PC-3 (cell line): ENCODE data around the gene PITPNM2. TPM values are rescaled to one million over a fixed set of nuclear protein-coding genes. Genes with fewer than 3 reads are reported as not detected.
A peak's percentile ranks its signal among the peaks of the same experiment; 100 is the strongest.

Source experiments
- ATAC-seq: fragments of 200-7000 bp; cut with Tn5 transposase; 2 replicates; pipeline ENCODE4 v1.9.1; 2020; ENCODE audit warnings: mild to moderate bottlenecking, moderate library complexity
- BruUV-seq: library from RNA; stranded (reverse); fragments of 400-500 nt; replicated peaks from 2 replicates; lab custom pipeline; 2021; lab: Mats Ljungman, UMichigan
- CTCF ChIA-PET: fragments of 300-600 bp; sonication (Branson Sonifier 250); formaldehyde crosslinking; loops from one replicate; lab custom pipeline; 2022; ENCODE audit warnings: antibody characterized with exemption; lab: Charles Lee
- POLR2A ChIA-PET: fragments of 300-600 bp; sonication (Branson Sonifier 250); formaldehyde crosslinking; loops from one replicate; lab custom pipeline; 2022; ENCODE audit warnings: antibody characterized with exemption; ENCODE audit not compliant: unreplicated experiment; lab: Charles Lee
- DNase-seq: peaks from one replicate; pipeline ENCODE4 v3.0.0-alpha.2; 2015
- H2AFZ ChIP-seq: fragments of 300-600 bp; sonication (generic); 2 replicates; pipeline ENCODE4 v1.6.0; 2016; ENCODE audit warnings: antibody characterized with exemption, low read length
- H3F3A ChIP-seq: fragments of 300-600 bp; sonication (generic); one replicate; pipeline ENCODE4 v1.6.0; 2017; ENCODE audit warnings: antibody characterized with exemption, low read length, control low read depth, mild to moderate bottlenecking; ENCODE audit not compliant: unreplicated experiment
- H3K27ac ChIP-seq: fragments of 300-600 bp; sonication (generic); 2 replicates; pipeline ENCODE4 v1.5.1; 2016; ENCODE audit warnings: mild to moderate bottlenecking, low read length
- H3K27me3 ChIP-seq: fragments of 300-600 bp; sonication (generic); 2 replicates; pipeline ENCODE4 v1.6.1; 2016; ENCODE audit warnings: low read length, mixed read lengths
- H3K36me3 ChIP-seq: fragments of 300-600 bp; sonication (generic); 2 replicates; pipeline ENCODE4 v1.6.1; 2016; ENCODE audit warnings: low read depth, mixed run types, low read length, mixed read lengths
- H3K4me1 ChIP-seq: fragments of 300-600 bp; sonication (generic); 2 replicates; pipeline ENCODE4 v1.5.1; 2016; ENCODE audit warnings: low read length; ENCODE audit not compliant: insufficient read depth
- H3K4me2 ChIP-seq: fragments of 300-600 bp; sonication (generic); 2 replicates; pipeline ENCODE4 v1.6.0; 2016; ENCODE audit warnings: low read length
- H3K4me3 ChIP-seq: fragments of 300-600 bp; sonication (generic); 2 replicates; pipeline ENCODE4 v1.5.1; 2016; ENCODE audit warnings: mild to moderate bottlenecking, low read length, mixed read lengths
- H3K79me2 ChIP-seq: fragments of 300-600 bp; sonication (generic); 2 replicates; pipeline ENCODE4 v1.6.1; 2017; ENCODE audit warnings: low read length, mixed read lengths
- H3K9ac ChIP-seq: fragments of 300-600 bp; sonication (generic); 2 replicates; pipeline ENCODE4 v1.6.0; 2016; ENCODE audit warnings: mild to moderate bottlenecking, low read length
- H3K9me2 ChIP-seq: fragments of 300-600 bp; sonication (generic); replicated peaks from 2 replicates; pipeline ENCODE4 v1.6.1; 2016; ENCODE audit warnings: mixed run types, low read length, mixed read lengths
- H3K9me3 ChIP-seq: fragments of 300-600 bp; sonication (generic); 2 replicates; pipeline ENCODE4 v1.6.1; 2016; ENCODE audit warnings: low read length, mixed read lengths
- H4K20me1 ChIP-seq: fragments of 300-600 bp; sonication (generic); 2 replicates; pipeline ENCODE4 v1.6.1; 2016; ENCODE audit warnings: low read length, mixed read lengths
- CTCF ChIP-seq: fragments of 300-600 bp; sonication (generic); conservative IDR thresholded peaks from 2 replicates; pipeline ENCODE4 v1.5.1; 2017; ENCODE audit warnings: antibody characterized with exemption, low read depth, mild to moderate bottlenecking, low read length
- EZH2 ChIP-seq: fragments of 300-600 bp; sonication (generic); IDR thresholded peaks from one replicate; pipeline ENCODE4 v1.6.1; 2017; ENCODE audit warnings: antibody characterized with exemption, mild to moderate bottlenecking, low read length; ENCODE audit not compliant: unreplicated experiment
- EZH2phosphoT487 ChIP-seq: fragments of 300-600 bp; sonication (generic); IDR thresholded peaks from 2 replicates; pipeline ENCODE4 v1.6.1; 2018; ENCODE audit warnings: mild to moderate bottlenecking, antibody characterized with exemption, low read length, borderline replicate concordance
- intact Hi-C: fragments of 100-400 bp; cut with micrococcal nuclease; formaldehyde crosslinking; loops from 2 replicates; pipeline ENCODE4 v1.9.0; 2023
- total RNA-seq: library from RNA; depleted of rRNA; stranded (reverse); fragments of >200 nt; gene quantifications from 2 replicates; pipeline ENCODE4 v1.2.3, GENCODE V29; 2014

The PITPNM2 gene
- total RNA-seq, 1 experiment from 2014 or later, result 5.6 TPM

- DNase-seq (peak; percentile 90), ATAC-seq (peak; percentile 83)
- no peak overlapping the region for H3K4me3 ChIP-seq
- no peak overlapping the region for H2AFZ ChIP-seq
- H3K4me2 ChIP-seq, result peak overlapping the region; percentile 66
- peaks cover 4% of the 10 kb centered on the region for H3F3A ChIP-seq
- H3K9ac ChIP-seq, result no peak overlapping the region
- H4K20me1 ChIP-seq, result no peaks in the 10 kb centered on the region
- TF ChIP-seq EZH2 (no peak), CTCF (no peak), EZH2phosphoT487 (no peak)
- no peaks in the 10 kb centered on the region for H3K79me2 ChIP-seq
- H3K4me1 ChIP-seq, result peaks cover 25% of the 10 kb centered on the region
- H3K27ac ChIP-seq, result peak overlapping the region; percentile 68
- H3K9me3 ChIP-seq, result no peaks in the 10 kb centered on the region
- POLR2A ChIA-PET, result no interaction called here
- no peaks in the 10 kb centered on the region for H3K27me3 ChIP-seq
- H3K36me3 ChIP-seq, result peaks cover 26% of the 10 kb centered on the region
- no TSS peak for BruUV-seq
- intact Hi-C loops, result loop anchor here (5.0 kb wide), 1 partner anchor 69 kb away; the partner anchor contains the start of genes MPHOSPH9 and MTRFR
- H3K9me2 ChIP-seq, result no peaks in the 10 kb centered on the region
- CTCF ChIA-PET, result no interaction called here
Observed at GRCh38 chr12:123163227-123163626, 12.3 kb upstream of the PITPNM2 start.

- Histone ChIP-seq H3K27me3 (no peaks in the 10 kb centered on the region), H3K9me3 (no peaks in the 10 kb centered on the region), H3K9me2 (no peaks in the 10 kb centered on the region), H3K9ac (no peak overlapping the region), H3K79me2 (no peaks in the 10 kb centered on the region), H3K36me3 (peaks cover 27% of the 10 kb centered on the region), H3F3A (peaks cover 4% of the 10 kb centered on the region), H3K4me2 (no peak overlapping the region), H3K4me1 (peaks cover 25% of the 10 kb centered on the region), H3K27ac (no peak overlapping the region), H4K20me1 (no peaks in the 10 kb centered on the region), H2AFZ (no peak overlapping the region), H3K4me3 (no peak overlapping the region)
- intact Hi-C loops, result loop anchor here (5.0 kb wide), 1 partner anchor 71 kb away; the partner anchor contains the start of genes MPHOSPH9 and MTRFR
- ChIA-PET CTCF (no interaction called here), POLR2A (interaction anchor here (0.7 kb wide), 1 partner anchor 76 kb away, joined by 4 read pairs; no protein-coding TSS in a partner anchor)
- no peak for ATAC-seq
- no TSS peak for BruUV-seq
- TF ChIP-seq EZH2, result no peak
- TF ChIP-seq EZH2phosphoT487, result no peak
- TF ChIP-seq CTCF, result no peak
- no peak for DNase-seq
Observed at GRCh38 chr12:123160801-123161487, 10.1 kb upstream of the PITPNM2 start.

- H3K27me3 ChIP-seq, result no peaks in the 10 kb centered on the region
- H3K27ac ChIP-seq, result no peak overlapping the region
- H3K36me3 ChIP-seq, result peaks cover 4% of the 10 kb centered on the region; the same call in 1 of the 2 replicates
- peaks cover 17% of the 10 kb centered on the region for H3K4me1 ChIP-seq
- no peak overlapping the region for H3K4me3 ChIP-seq
- no peaks in the 10 kb centered on the region for H3K9me2 ChIP-seq
- peaks cover 7% of the 10 kb centered on the region; the same call in 1 of the 2 replicates for H3K79me2 ChIP-seq
- H3K4me2 ChIP-seq, result no peak overlapping the region
- no peak overlapping the region for H3K9ac ChIP-seq
- no peak for TF ChIP-seq EZH2phosphoT487
- TF ChIP-seq EZH2, result no peak
- TF ChIP-seq CTCF, result no peak
- ChIA-PET CTCF (interaction anchor here (0.6 to 0.7 kb wide), 2 partner anchors 84 to 110 kb away, joined by 5 read pairs; no protein-coding TSS in a partner anchor), POLR2A (interaction anchor here (0.6 to 0.7 kb wide), 2 partner anchors 31 to 112 kb away, joined by 3 to 24 read pairs; no protein-coding TSS in a partner anchor)
- H3F3A ChIP-seq, result no peaks in the 10 kb centered on the region
- H4K20me1 ChIP-seq, result no peaks in the 10 kb centered on the region
- H2AFZ ChIP-seq, result no peak overlapping the region
- intact Hi-C loops, result loop anchor here (5.0 kb wide), 1 partner anchor 67 kb away; no protein-coding TSS in a partner anchor
- no peaks in the 10 kb centered on the region for H3K9me3 ChIP-seq
- BruUV-seq, result no TSS peak
- DNase-seq (no peak), ATAC-seq (no peak)
Observed at GRCh38 chr12:123153906-123154305, 3.0 kb upstream of the PITPNM2 start.
